Natural killer cell (primary cell): ENCODE results near the gene TNFSF11. TPM values are rescaled to one million over a fixed set of nuclear protein-coding genes. Genes with fewer than 3 reads are reported as not detected.

ENCODE experiments used
- ATAC-seq, 3 donors: fragments of 150-1000 bp in 2 of 3; fragments of 200-7000 bp in 1 of 3; cut with Tn5 transposase; 1 replicate in 1 of 3; 2 replicates in 2 of 3; pipeline ENCODE4 v1.10.0; 2021; ENCODE audit warnings: mild to moderate bottlenecking in 2 of 3, moderate library complexity in 2 of 3
- DNase-seq, 2 donors: peaks; one replicate each; pipeline versions ENCODE4 v3.0.0 to v3.0.0-alpha.2; 2013 to 2021; ENCODE audit warnings: mixed read lengths in 1 of 2
- H3K27ac ChIP-seq: one replicate; pipeline ENCODE4 v1.5.1; 2013; ENCODE audit warnings: mild to moderate bottlenecking, low read length
- H3K27me3 ChIP-seq: one replicate; pipeline ENCODE4 v1.6.1; 2013; ENCODE audit warnings: low read length; ENCODE audit not compliant: control insufficient read depth, insufficient read depth
- H3K36me3 ChIP-seq: one replicate; pipeline ENCODE4 v1.6.1; 2013; ENCODE audit warnings: low read length; ENCODE audit not compliant: control insufficient read depth, insufficient read depth
- H3K4me1 ChIP-seq: one replicate; pipeline ENCODE4 v1.6.1; 2013; ENCODE audit warnings: low read length; ENCODE audit not compliant: control insufficient read depth, insufficient read depth
- H3K4me3 ChIP-seq: one replicate; pipeline ENCODE4 v1.5.1; 2013; ENCODE audit warnings: low read length
- H3K9me3 ChIP-seq: one replicate; pipeline ENCODE4 v1.6.1; 2013; ENCODE audit warnings: low read length; ENCODE audit not compliant: control insufficient read depth, insufficient read depth
- H3K27ac Mint-ChIP-seq, 2 donors: one replicate each; pipeline ENCODE4 v1.8.0; 2022; ENCODE audit warnings: mild to moderate bottlenecking in 2 of 2, mixed read lengths in 2 of 2, moderate library complexity in 1 of 2
- H3K27me3 Mint-ChIP-seq, 2 donors: one replicate each; pipeline ENCODE4 v1.8.0; 2022; ENCODE audit warnings: low read depth in 2 of 2, mixed read lengths in 2 of 2
- H3K36me3 Mint-ChIP-seq: one replicate; pipeline ENCODE4 v1.8.0; 2022; ENCODE audit warnings: mixed read lengths
- H3K4me1 Mint-ChIP-seq, 2 donors: one replicate each; pipeline ENCODE4 v1.8.0; 2022; ENCODE audit warnings: mixed read lengths in 2 of 2
- H3K4me3 Mint-ChIP-seq: one replicate; pipeline ENCODE4 v1.8.0; 2022; ENCODE audit warnings: mild to moderate bottlenecking, moderate library complexity, mixed read lengths
- H3K9me3 Mint-ChIP-seq, 2 donors: one replicate each; pipeline ENCODE4 v1.8.0; 2022; ENCODE audit warnings: mixed read lengths in 2 of 2
- WGBS: methylation state at CpG from one replicate; pipeline ENCODE4 v1.1.7; 2013; ENCODE audit warnings: missing lambda C conversion rate; ENCODE audit not compliant: insufficient coverage; 5-methylcytosine and 5-hydroxymethylcytosine counted together
- intact Hi-C: fragments of 100-400 bp; cut with micrococcal nuclease; formaldehyde crosslinking; loops from one replicate; pipeline ENCODE4 v1.14.2; 2022
- total RNA-seq, 4 donors: library from RNA; stranded (reverse); fragments of 120-200 nt in 1 of 4; gene quantifications; one replicate each; pipeline versions ENCODE4 v1.2.3 to v1.2.4, GENCODE V29; 2013 to 2022
- TF ChIP-seq, protein P1 (sequence below): fragments of 200-600 bp; IDR thresholded peaks from one replicate; pipeline ENCODE4 v1.8.0; 2022; ENCODE audit warnings: antibody characterized with exemption

Gene TNFSF11
- total RNA-seq, 3 donors from 2014 or later (not counting 1 experiment from before 2014, with no cell fraction given): 0.93 to 2.8 (median 1.0) TPM

DNA sequence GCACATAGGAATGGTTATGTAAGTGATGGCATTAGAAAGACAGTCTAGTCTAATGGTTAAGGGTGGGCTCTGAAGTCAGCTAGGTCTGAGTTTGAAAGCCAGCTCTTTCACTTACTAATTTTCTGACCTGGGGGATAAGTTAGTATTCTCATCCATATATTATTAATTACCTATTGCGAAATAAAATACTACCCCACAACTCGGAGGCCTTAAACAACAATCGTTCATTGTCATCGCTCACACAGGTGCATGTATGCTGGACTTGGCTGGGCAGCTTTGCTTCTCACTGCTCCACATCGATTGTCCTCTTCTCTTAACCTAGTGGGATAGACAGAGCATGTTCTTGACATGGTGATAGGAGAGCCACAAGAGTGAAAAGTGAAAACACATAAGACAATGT lies 54.7 kb downstream of the TNFSF11 start:
- Histone ChIP-seq H3K9me3 (no peaks in the 10 kb centered on the region), H3K27ac (no peak overlapping the region), H3K27me3 (no peaks in the 10 kb centered on the region), H3K36me3 (no peaks in the 10 kb centered on the region), H3K4me1 (no peaks in the 10 kb centered on the region), H3K4me3 (no peak overlapping the region)
- TF ChIP-seq, protein P1, sequence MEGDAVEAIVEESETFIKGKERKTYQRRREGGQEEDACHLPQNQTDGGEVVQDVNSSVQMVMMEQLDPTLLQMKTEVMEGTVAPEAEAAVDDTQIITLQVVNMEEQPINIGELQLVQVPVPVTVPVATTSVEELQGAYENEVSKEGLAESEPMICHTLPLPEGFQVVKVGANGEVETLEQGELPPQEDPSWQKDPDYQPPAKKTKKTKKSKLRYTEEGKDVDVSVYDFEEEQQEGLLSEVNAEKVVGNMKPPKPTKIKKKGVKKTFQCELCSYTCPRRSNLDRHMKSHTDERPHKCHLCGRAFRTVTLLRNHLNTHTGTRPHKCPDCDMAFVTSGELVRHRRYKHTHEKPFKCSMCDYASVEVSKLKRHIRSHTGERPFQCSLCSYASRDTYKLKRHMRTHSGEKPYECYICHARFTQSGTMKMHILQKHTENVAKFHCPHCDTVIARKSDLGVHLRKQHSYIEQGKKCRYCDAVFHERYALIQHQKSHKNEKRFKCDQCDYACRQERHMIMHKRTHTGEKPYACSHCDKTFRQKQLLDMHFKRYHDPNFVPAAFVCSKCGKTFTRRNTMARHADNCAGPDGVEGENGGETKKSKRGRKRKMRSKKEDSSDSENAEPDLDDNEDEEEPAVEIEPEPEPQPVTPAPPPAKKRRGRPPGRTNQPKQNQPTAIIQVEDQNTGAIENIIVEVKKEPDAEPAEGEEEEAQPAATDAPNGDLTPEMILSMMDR: no peak
- no peaks in the 10 kb centered on the region for H3K27me3 Mint-ChIP-seq
- 98% methylated on average over 4 of the region's 5 CpGs for WGBS
- no peaks in the 10 kb centered on the region for H3K4me1 Mint-ChIP-seq
- DNase-seq (no peak), ATAC-seq (no peak)
- intact Hi-C loops: no loop called here
- no peak overlapping the region for H3K4me3 Mint-ChIP-seq
- H3K27ac Mint-ChIP-seq: no peak overlapping the region
- H3K36me3 Mint-ChIP-seq: no peaks in the 10 kb centered on the region
- H3K9me3 Mint-ChIP-seq: no peaks in the 10 kb centered on the region

DNA sequence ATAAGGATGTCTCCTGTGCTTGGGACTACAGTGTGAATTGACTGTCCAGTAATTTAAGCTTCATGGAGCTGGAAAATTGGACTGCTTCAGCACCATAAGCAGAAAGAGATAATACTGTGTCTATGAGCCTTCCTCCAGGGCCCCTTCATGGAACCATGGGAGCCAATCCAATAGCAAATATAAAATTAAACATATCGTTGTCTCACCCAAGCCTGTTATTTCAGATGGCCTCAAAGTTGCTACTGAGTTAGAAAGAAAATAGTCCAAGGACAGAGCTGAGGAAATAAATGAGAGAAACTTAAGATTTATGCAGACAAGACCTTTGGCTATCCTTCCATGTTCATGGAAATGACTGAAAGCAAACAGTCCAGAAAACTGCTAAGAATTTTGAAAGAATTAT lies 57.2 kb downstream of the TNFSF11 start:
- 100% methylated on average over 1 of the region's 1 CpG for WGBS
- Histone ChIP-seq H3K36me3 (no peaks in the 10 kb centered on the region), H3K9me3 (no peaks in the 10 kb centered on the region), H3K27ac (no peak overlapping the region), H3K4me3 (no peak overlapping the region), H3K4me1 (no peaks in the 10 kb centered on the region), H3K27me3 (no peaks in the 10 kb centered on the region)
- DNase-seq (no peak), ATAC-seq (no peak)
- H3K4me3 Mint-ChIP-seq: no peak overlapping the region
- no peaks in the 10 kb centered on the region for H3K27me3 Mint-ChIP-seq
- intact Hi-C loops: no loop called here
- no peak overlapping the region for H3K27ac Mint-ChIP-seq
- no peaks in the 10 kb centered on the region for H3K4me1 Mint-ChIP-seq
- H3K36me3 Mint-ChIP-seq: no peaks in the 10 kb centered on the region
- H3K9me3 Mint-ChIP-seq: no peaks in the 10 kb centered on the region
- TF ChIP-seq, protein P1: no peak

DNA sequence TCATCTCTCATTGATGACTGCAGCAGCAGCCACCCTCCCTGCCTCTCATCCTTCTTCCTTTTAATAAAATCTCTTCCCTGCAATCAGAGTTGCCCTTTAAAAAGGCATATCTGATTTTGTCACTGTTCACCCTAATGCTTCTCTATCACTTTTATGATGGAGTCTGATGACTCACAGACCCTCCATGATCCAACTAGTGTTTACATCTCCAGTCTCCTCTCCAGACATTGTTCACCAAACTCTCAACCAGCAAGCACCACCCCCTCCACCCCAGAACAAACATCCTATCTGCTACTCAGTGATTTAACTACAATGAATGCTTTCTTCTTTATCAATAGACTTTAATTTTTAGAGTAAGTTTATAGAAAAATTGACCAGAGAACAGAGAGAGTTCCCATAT lies 59.5 kb downstream of the TNFSF11 start:
- no peaks in the 10 kb centered on the region for H3K9me3 ChIP-seq
- no peak overlapping the region for H3K4me3 ChIP-seq
- TF ChIP-seq, protein P1: no peak
- H3K27ac Mint-ChIP-seq: no peak overlapping the region
- no peaks in the 10 kb centered on the region for H3K4me1 ChIP-seq
- H3K36me3 ChIP-seq: no peaks in the 10 kb centered on the region
- H3K27ac ChIP-seq: no peak overlapping the region
- H3K9me3 Mint-ChIP-seq: no peaks in the 10 kb centered on the region
- H3K36me3 Mint-ChIP-seq: no peaks in the 10 kb centered on the region
- no peaks in the 10 kb centered on the region for H3K4me1 Mint-ChIP-seq
- no peak overlapping the region for H3K4me3 Mint-ChIP-seq
- intact Hi-C loops: no loop called here
- ATAC-seq: no peak
- no peak for DNase-seq
- H3K27me3 ChIP-seq: no peaks in the 10 kb centered on the region
- no peaks in the 10 kb centered on the region for H3K27me3 Mint-ChIP-seq

DNA sequence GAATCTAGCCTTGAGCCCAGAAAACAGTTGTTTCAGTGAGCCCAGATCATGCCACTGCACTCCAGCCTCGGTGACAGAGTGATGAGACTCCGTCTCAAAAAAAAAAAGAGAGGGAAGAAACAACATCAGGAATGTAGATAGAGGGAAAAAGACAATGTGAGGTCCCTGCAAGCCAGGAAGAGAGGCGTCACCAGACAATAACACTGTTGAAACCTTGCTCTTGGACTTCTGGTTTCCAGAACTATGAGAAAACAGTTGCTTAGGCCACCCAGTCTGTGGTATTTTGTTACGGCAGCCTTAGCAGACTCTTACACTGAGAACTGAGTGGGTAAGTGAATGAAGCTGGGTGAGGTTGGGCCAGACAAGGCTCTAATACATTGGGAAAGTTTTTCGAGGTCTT lies 64.1 kb downstream of the TNFSF11 start:
- no peaks in the 10 kb centered on the region for H3K9me3 Mint-ChIP-seq
- peaks cover 0 to 6% of the 10 kb centered on the region in 2 donors for H3K27me3 Mint-ChIP-seq
- Histone ChIP-seq H3K27me3 (no peaks in the 10 kb centered on the region), H3K36me3 (no peaks in the 10 kb centered on the region), H3K27ac (no peak overlapping the region), H3K9me3 (no peaks in the 10 kb centered on the region), H3K4me3 (no peak overlapping the region), H3K4me1 (no peaks in the 10 kb centered on the region)
- H3K36me3 Mint-ChIP-seq: no peaks in the 10 kb centered on the region
- no peak overlapping the region for H3K4me3 Mint-ChIP-seq
- TF ChIP-seq, protein P1: no peak
- no peak overlapping the region for H3K27ac Mint-ChIP-seq
- intact Hi-C loops: no loop called here
- ATAC-seq (no peak), DNase-seq (no peak)
- H3K4me1 Mint-ChIP-seq: no peaks in the 10 kb centered on the region
- 89% methylated on average over 5 of the region's 5 CpGs for WGBS
